H1 (cell line): ENCODE data around the gene TRABD. TPM values are rescaled to one million over a fixed set of nuclear protein-coding genes. Genes with fewer than 3 reads are reported as not detected.

ENCODE experiments used
- CTCF ChIA-PET: fragments of 300-600 bp; sonication (Branson Sonifier 250); formaldehyde crosslinking; loops from one replicate; lab custom pipeline; 2021; ENCODE audit not compliant: partially characterized antibody; lab: Charles Lee
- POLR2A ChIA-PET: fragments of 300-600 bp; sonication (Branson Sonifier 250); formaldehyde crosslinking; loops from one replicate; lab custom pipeline; 2021; ENCODE audit warnings: inconsistent platforms; ENCODE audit not compliant: partially characterized antibody; lab: Charles Lee
- DNase-seq, 2 experiments: peaks; one replicate each; pipeline versions ENCODE4 v3.0.0 to v3.0.0-alpha.2; 2010 to 2022; ENCODE audit warnings: low spot score in 2 of 2, low read depth in 1 of 2, mixed read lengths in 1 of 2
- FAIRE-seq: peaks from 2 replicates; lab custom pipeline; 2011; peaks lifted over from hg19 to GRCh38; lab: Jason Lieb, UNC
- H2AFZ ChIP-seq: 2 replicates; pipeline ENCODE4 v1.8.1; 2012; ENCODE audit warnings: low read length, inconsistent platforms
- H2AK5ac ChIP-seq: 2 replicates; pipeline ENCODE4 v1.6.1; 2013; ENCODE audit warnings: low read depth, low read length
- H2BK120ac ChIP-seq: replicated peaks from 2 replicates; pipeline ENCODE3; 2013; ENCODE audit warnings: low read depth, low read length, inconsistent platforms
- H2BK12ac ChIP-seq: 2 replicates; pipeline ENCODE4 v1.6.1; 2013; ENCODE audit warnings: low read depth, low read length
- H2BK15ac ChIP-seq: 2 replicates; pipeline ENCODE4 v1.6.1; 2013; ENCODE audit warnings: low read length
- H2BK20ac ChIP-seq: 2 replicates; pipeline ENCODE4 v1.6.1; 2013; ENCODE audit warnings: low read length
- H2BK5ac ChIP-seq: 2 replicates; pipeline ENCODE4 v1.6.1; 2013; ENCODE audit warnings: low read depth, low read length
- H3K14ac ChIP-seq: 2 replicates; pipeline ENCODE4 v1.6.1; 2013; ENCODE audit warnings: inconsistent platforms; ENCODE audit not compliant: insufficient read length
- H3K18ac ChIP-seq: 2 replicates; pipeline ENCODE4 v1.6.1; 2013; ENCODE audit warnings: low read length; ENCODE audit errors: extremely low read depth
- H3K23ac ChIP-seq: 2 replicates; pipeline ENCODE4 v1.6.1; 2013; ENCODE audit warnings: inconsistent platforms; ENCODE audit not compliant: insufficient read length
- H3K23me2 ChIP-seq: 2 replicates; pipeline ENCODE4 v1.6.1; 2013; ENCODE audit warnings: low read depth, low read length
- H3K27ac ChIP-seq: 2 replicates; pipeline ENCODE4 v1.6.1; 2011; ENCODE audit warnings: low read depth, low read length, inconsistent platforms
- H3K27me3 ChIP-seq, 4 experiments: replicated peaks in 1 of 4; 1 replicate in 1 of 4; 2 replicates in 3 of 4; pipeline versions ENCODE4 v1.6.1 to v1.8.1; 2011 to 2013; ENCODE audit warnings: low read length in 3 of 4, mild to moderate bottlenecking in 3 of 4, inconsistent platforms in 2 of 4, mixed read lengths in 2 of 4, moderate library complexity in 1 of 4; ENCODE audit not compliant: control insufficient read depth in 3 of 4, insufficient read depth in 3 of 4; ENCODE audit errors: extremely low read depth in 1 of 4
- H3K36me3 ChIP-seq, 4 experiments: 2 replicates each; pipeline versions ENCODE4 v1.6.1 to v1.8.1; 2011 to 2013; ENCODE audit warnings: mild to moderate bottlenecking in 4 of 4, low read length in 3 of 4, moderate library complexity in 2 of 4, control low read depth in 1 of 4, inconsistent platforms in 1 of 4; ENCODE audit not compliant: insufficient read depth in 4 of 4, control insufficient read depth in 2 of 4
- H3K4ac ChIP-seq: replicated peaks from 2 replicates; pipeline ENCODE3; 2013; ENCODE audit warnings: low read length, low read depth, mixed read lengths, inconsistent platforms; ENCODE audit not compliant: insufficient read length
- H3K4me1 ChIP-seq, 4 experiments: replicated peaks in 1 of 4; 1 replicate in 1 of 4; 2 replicates in 3 of 4; pipeline versions ENCODE4 v1.6.1 to v1.8.1; 2011 to 2013; ENCODE audit warnings: low read length in 3 of 4, inconsistent platforms in 2 of 4, mixed read lengths in 1 of 4; ENCODE audit not compliant: insufficient read depth in 4 of 4, control insufficient read depth in 3 of 4
- H3K4me2 ChIP-seq, 2 experiments: 2 replicates each; pipeline versions ENCODE4 v1.6.1 to v1.8.1; 2011 to 2013; ENCODE audit warnings: low read depth in 2 of 2, low read length in 2 of 2, control low read depth in 1 of 2, inconsistent platforms in 1 of 2, mild to moderate bottlenecking in 1 of 2; ENCODE audit not compliant: insufficient read depth in 1 of 2
- H3K4me3 ChIP-seq, 4 experiments: fragments of 200-600, 300-600 bp in 1 of 4; sonication (generic), shearing (Covaris generic), sonication (Bioruptor Twin) in 1 of 4; 2 replicates each; pipeline versions ENCODE4 v1.5.1 to v1.8.1; 2011 to 2016; ENCODE audit warnings: low read length in 4 of 4, low read depth in 3 of 4, control low read depth in 2 of 4, inconsistent platforms in 2 of 4, mild to moderate bottlenecking in 2 of 4, mixed read lengths in 1 of 4, moderate library complexity in 1 of 4; ENCODE audit not compliant: insufficient read depth in 2 of 4; ENCODE audit errors: extremely low read depth in 1 of 4
- H3K56ac ChIP-seq: replicated peaks from 2 replicates; pipeline ENCODE3; 2013; ENCODE audit warnings: low read depth, mild to moderate bottlenecking, mixed read lengths, low read length, inconsistent platforms; ENCODE audit not compliant: insufficient read length
- H3K79me1 ChIP-seq: 2 replicates; pipeline ENCODE4 v1.6.1; 2013; ENCODE audit warnings: low read depth, low read length, control low read depth
- H3K79me2 ChIP-seq, 2 experiments: 2 replicates each; pipeline versions ENCODE4 v1.6.1 to v1.8.1; 2012 to 2013; ENCODE audit warnings: low read length in 2 of 2, mild to moderate bottlenecking in 2 of 2, inconsistent platforms in 1 of 2; ENCODE audit not compliant: insufficient read depth in 2 of 2, control insufficient read depth in 1 of 2
- H3K9ac ChIP-seq, 4 experiments: replicated peaks in 1 of 4; 1 replicate in 1 of 4; 2 replicates in 3 of 4; pipeline versions ENCODE4 v1.6.1 to v1.8.1; 2011 to 2013; ENCODE audit warnings: low read depth in 3 of 4, low read length in 3 of 4, control low read depth in 2 of 4, mild to moderate bottlenecking in 2 of 4, moderate library complexity in 2 of 4, inconsistent platforms in 1 of 4; ENCODE audit errors: extremely low read depth in 1 of 4
- H3K9me3 ChIP-seq, 2 experiments: 2 replicates each; pipeline versions ENCODE4 v1.6.1 to v1.8.1; 2012 to 2013; ENCODE audit warnings: mild to moderate bottlenecking in 2 of 2, moderate library complexity in 2 of 2, control low read depth in 1 of 2, inconsistent platforms in 1 of 2, low read depth in 1 of 2, low read length in 1 of 2, mixed read lengths in 1 of 2; ENCODE audit not compliant: insufficient read depth in 2 of 2
- H4K20me1 ChIP-seq, 2 experiments: replicated peaks in 1 of 2; 2 replicates each; pipeline versions ENCODE3 to v1.8.1; 2011 to 2013; ENCODE audit warnings: inconsistent platforms in 2 of 2, low read length in 2 of 2, mild to moderate bottlenecking in 1 of 2; ENCODE audit not compliant: insufficient read depth in 2 of 2, control insufficient read depth in 1 of 2
- H4K5ac ChIP-seq: 2 replicates; pipeline ENCODE4 v1.6.1; 2013; ENCODE audit warnings: low read length, low read depth, mixed read lengths, inconsistent platforms; ENCODE audit not compliant: insufficient read length
- H4K8ac ChIP-seq: 2 replicates; pipeline ENCODE4 v1.8.0; 2013; ENCODE audit warnings: mild to moderate bottlenecking, moderate library complexity, low read length, inconsistent platforms; ENCODE audit not compliant: insufficient read depth; ENCODE audit errors: extremely low read depth
- H4K91ac ChIP-seq: replicated peaks from 2 replicates; pipeline ENCODE3; 2013; ENCODE audit warnings: low read length, mixed read lengths, inconsistent platforms; ENCODE audit not compliant: insufficient read length
- ASH2L ChIP-seq: fragments of 200-600, 300-600 bp; sonication (generic); IDR thresholded peaks from one replicate; pipeline ENCODE4 v1.7.1; 2017; ENCODE audit warnings: low read length
- CTBP2 ChIP-seq: IDR thresholded peaks from 2 replicates; pipeline ENCODE4 v1.7.0; 2011; ENCODE audit warnings: borderline replicate concordance, mild to moderate bottlenecking, moderate library complexity, mixed read lengths, low read length; ENCODE audit not compliant: insufficient read depth, insufficient read length
- POLR2A ChIP-seq, 2 experiments: IDR thresholded peaks; 1 replicate in 1 of 2; 2 replicates in 1 of 2; pipeline ENCODE4 v1.6.1; 2011; ENCODE audit warnings: low read depth in 2 of 2, low read length in 2 of 2, mild to moderate bottlenecking in 2 of 2; ENCODE audit errors: control extremely low read depth in 1 of 2
- POLR2AphosphoS5 ChIP-seq: IDR thresholded peaks from 2 replicates; pipeline ENCODE4 v1.6.1; 2011; ENCODE audit warnings: low read depth, low read length
- SIN3A ChIP-seq, 2 experiments: IDR thresholded peaks in 1 of 2; conservative IDR thresholded peaks in 1 of 2; 2 replicates each; pipeline ENCODE4 v1.6.1; 2011 to 2012; ENCODE audit warnings: low read length in 2 of 2, improper control_type of control experiment in 1 of 2, low read depth in 1 of 2, mild to moderate bottlenecking in 1 of 2
- SRF ChIP-seq: IDR thresholded peaks from 2 replicates; pipeline ENCODE4 v1.6.1; 2011; ENCODE audit warnings: mild to moderate bottlenecking, low read depth, low read length, moderate library complexity
- WGBS, 2 experiments: shearing (Covaris generic) in 1 of 2; methylation state at CpG; one replicate each; pipeline versions ENCODE4 v1.1.6 to v1.1.7; 2013 to 2015; ENCODE audit warnings: low lambda C conversion rate in 2 of 2, mixed read lengths in 2 of 2, inconsistent platforms in 1 of 2, low coverage in 1 of 2, missing lambda C conversion rate in 1 of 2; ENCODE audit not compliant: insufficient replicate concordance in 2 of 2, insufficient coverage in 1 of 2, insufficient read length in 1 of 2; ENCODE audit errors: extremely low coverage in 1 of 2, missing lambda C conversion rate in 1 of 2; 5-methylcytosine and 5-hydroxymethylcytosine counted together
- polyA plus RNA-seq, 7 experiments: library from polyadenylated mRNA; depleted of rRNA in 3 of 7; stranded (reverse) in 5 of 7; unstranded in 2 of 7; fragments of >200 nt in 5 of 7; fragments of 200-250 nt in 2 of 7; gene quantifications; 1 replicate in 5 of 7; 2 replicates in 1 of 7; 4 replicates in 1 of 7; pipeline versions ENCODE4 v1.2.1 to v1.2.3, GENCODE V29; 2011 to 2013; ENCODE audit warnings: missing spikeins in 2 of 7, mixed read lengths in 2 of 7
- total RNA-seq: library from RNA; stranded (reverse); fragmentation: NEBNext Ultra II Directional; extraction: Animal tissue kit (Norgen Biotek cat#: 25700); gene quantifications from 2 replicates; pipeline ENCODE4 v1.2.1, GENCODE V29; 2021
- TF ChIP-seq, protein P1 (sequence below): IDR thresholded peaks from 2 replicates; pipeline ENCODE4 v1.6.1; 2012; ENCODE audit warnings: inconsistent platforms
- TF ChIP-seq, protein P2 (sequence below), 3 experiments: IDR thresholded peaks; 1 replicate in 2 of 3; 2 replicates in 1 of 3; pipeline versions ENCODE4 v1.5.1 to v1.6.1; 2011; ENCODE audit warnings: low read length in 3 of 3, mild to moderate bottlenecking in 3 of 3, inconsistent platforms in 2 of 3, low read depth in 1 of 3, moderate library complexity in 1 of 3; ENCODE audit not compliant: insufficient read depth in 1 of 3; ENCODE audit errors: control extremely low read depth in 1 of 3

Gene TRABD
- total and polyA plus RNA-seq, 2 of the 8 experiments (the other 6 are each of a cell fraction or from before 2014, with no cell fraction given) = 44.2 to 57.5 TPM

DNA sequence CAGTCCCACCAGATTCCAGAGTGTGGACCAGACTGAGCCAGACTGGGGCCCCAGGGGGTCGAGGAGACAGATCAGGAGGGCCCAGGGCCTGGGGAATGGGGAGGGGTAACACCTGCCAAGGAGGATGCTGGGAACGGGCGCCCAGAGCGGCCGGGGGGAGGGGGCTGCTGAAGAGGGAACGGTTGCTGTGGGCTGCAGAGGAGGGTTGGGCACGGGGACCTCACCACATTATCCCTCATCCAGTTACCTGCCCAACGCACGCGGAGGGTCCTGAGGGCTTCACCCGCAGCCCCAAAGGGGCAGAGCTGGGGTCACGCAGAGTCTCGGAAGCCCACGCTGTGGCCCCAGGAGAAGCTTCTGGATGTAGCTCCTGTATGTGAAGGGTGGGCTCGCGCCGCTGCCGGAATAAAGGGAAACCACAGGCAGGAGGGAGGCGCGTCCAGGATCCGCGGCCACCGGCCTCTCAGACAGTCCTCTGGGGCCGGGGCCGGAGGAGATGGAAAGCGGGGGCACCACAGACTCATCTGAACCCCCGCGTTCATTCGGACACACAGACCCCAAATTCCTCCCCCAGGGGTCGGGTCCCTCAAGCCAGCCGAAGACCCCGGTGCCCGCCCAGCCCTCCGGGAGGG is 14.2 kb downstream of the TRABD start:
- peak overlapping the region; percentile 28 for H4K8ac ChIP-seq
- no peak overlapping the region for H3K4ac ChIP-seq
- H3K36me3 ChIP-seq = peaks cover 2 to 24% (median 8%) of the 10 kb centered on the region in 4 experiments; a peak in 6 of 8 replicates
- H2BK20ac ChIP-seq = no peak overlapping the region
- H3K4me2 ChIP-seq = peak overlapping the region; percentile 63 to 80
- DNase-seq (peak in 1 of 2 experiments; percentile 79), FAIRE-seq (no peak)
- no peak overlapping the region for H2BK12ac ChIP-seq
- H3K79me2 ChIP-seq = peaks cover 0 to 11% of the 10 kb centered on the region in 2 experiments; a peak in 1 of 4 replicates
- H3K79me1 ChIP-seq = no peaks in the 10 kb centered on the region; the same call in 1 of the 2 replicates
- no peak overlapping the region for H3K27ac ChIP-seq
- H3K23me2 ChIP-seq = peaks cover 13% of the 10 kb centered on the region; the same call in 1 of the 2 replicates
- no peaks in the 10 kb centered on the region for H3K9me3 ChIP-seq
- H3K4me1 ChIP-seq = peaks cover 0 to 7% (median 5%) of the 10 kb centered on the region in 4 experiments; a peak in 6 of 7 replicates
- H4K20me1 ChIP-seq = peaks cover 0 to 16% of the 10 kb centered on the region in 2 experiments
- H2BK120ac ChIP-seq = no peak overlapping the region
- H4K91ac ChIP-seq = no peak overlapping the region
- no peak overlapping the region for H4K5ac ChIP-seq
- POLR2A ChIA-PET = interaction anchor here (0.6 to 1.5 kb wide), 2 partner anchors 9 to 83 kb away, joined by 3 to 4 read pairs; no protein-coding TSS in a partner anchor
- H3K23ac ChIP-seq = no peak overlapping the region
- H3K9ac ChIP-seq = peak overlapping the region in 1 of 4 experiments; percentile 37; a peak in 2 of 7 replicates
- H3K27me3 ChIP-seq = no peaks in the 10 kb centered on the region
- no peak overlapping the region for H2AK5ac ChIP-seq
- CTCF ChIA-PET = interaction anchor here (0.6 kb wide), 2 partner anchors 86 to 346 kb away, joined by 3 read pairs; partner anchors contain the start of gene KLHDC7B
- peak overlapping the region; percentile 36; the same call in 1 of the 2 replicates for H2AFZ ChIP-seq
- peak overlapping the region; percentile 41 to 69 (median 64) for H3K4me3 ChIP-seq
- H2BK15ac ChIP-seq = no peak overlapping the region; the same call in 1 of the 2 replicates
- H3K18ac ChIP-seq = peak overlapping the region; percentile 83
- H3K14ac ChIP-seq = no peak overlapping the region
- peak overlapping the region; percentile 24; the same call in 1 of the 2 replicates for H2BK5ac ChIP-seq
- H3K56ac ChIP-seq = no peak overlapping the region
- WGBS, 2 experiments = 10% methylated on average over 17 of the region's 34 CpGs; no CpG with 5 or more reads in 1 of the 2 experiments
- TF ChIP-seq CTBP2 = peak; percentile 18
- peak; percentile 43 for TF ChIP-seq ASH2L
- TF ChIP-seq POLR2AphosphoS5 = 0 out of 2 replicates have a peak, but pooled peaks have one; percentile 35
- no peak for TF ChIP-seq SRF
- TF ChIP-seq SIN3A (conservative IDR thresholded peaks at IDR 0.05 in 1 of 2, IDR thresholded peaks at IDR 0.05 in 1 of 2; ENCODE audit: low read depth in 1 of 2, low read length in 2 of 2) = peak in 1 of 2 experiments; percentile 51; a peak in 1 of 4 replicates
- TF ChIP-seq, protein P1, sequence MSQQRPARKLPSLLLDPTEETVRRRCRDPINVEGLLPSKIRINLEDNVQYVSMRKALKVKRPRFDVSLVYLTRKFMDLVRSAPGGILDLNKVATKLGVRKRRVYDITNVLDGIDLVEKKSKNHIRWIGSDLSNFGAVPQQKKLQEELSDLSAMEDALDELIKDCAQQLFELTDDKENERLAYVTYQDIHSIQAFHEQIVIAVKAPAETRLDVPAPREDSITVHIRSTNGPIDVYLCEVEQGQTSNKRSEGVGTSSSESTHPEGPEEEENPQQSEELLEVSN = peak; percentile 47; the same call in 1 of the 2 replicates
- TF ChIP-seq, protein P2, sequence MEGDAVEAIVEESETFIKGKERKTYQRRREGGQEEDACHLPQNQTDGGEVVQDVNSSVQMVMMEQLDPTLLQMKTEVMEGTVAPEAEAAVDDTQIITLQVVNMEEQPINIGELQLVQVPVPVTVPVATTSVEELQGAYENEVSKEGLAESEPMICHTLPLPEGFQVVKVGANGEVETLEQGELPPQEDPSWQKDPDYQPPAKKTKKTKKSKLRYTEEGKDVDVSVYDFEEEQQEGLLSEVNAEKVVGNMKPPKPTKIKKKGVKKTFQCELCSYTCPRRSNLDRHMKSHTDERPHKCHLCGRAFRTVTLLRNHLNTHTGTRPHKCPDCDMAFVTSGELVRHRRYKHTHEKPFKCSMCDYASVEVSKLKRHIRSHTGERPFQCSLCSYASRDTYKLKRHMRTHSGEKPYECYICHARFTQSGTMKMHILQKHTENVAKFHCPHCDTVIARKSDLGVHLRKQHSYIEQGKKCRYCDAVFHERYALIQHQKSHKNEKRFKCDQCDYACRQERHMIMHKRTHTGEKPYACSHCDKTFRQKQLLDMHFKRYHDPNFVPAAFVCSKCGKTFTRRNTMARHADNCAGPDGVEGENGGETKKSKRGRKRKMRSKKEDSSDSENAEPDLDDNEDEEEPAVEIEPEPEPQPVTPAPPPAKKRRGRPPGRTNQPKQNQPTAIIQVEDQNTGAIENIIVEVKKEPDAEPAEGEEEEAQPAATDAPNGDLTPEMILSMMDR (IDR thresholded peaks at IDR 0.05; ENCODE audit: control extremely low read depth in 1 of 3, insufficient read depth in 1 of 3, low read depth in 1 of 3, low read length in 3 of 3) = no peak
- TF ChIP-seq POLR2A (IDR thresholded peaks at IDR 0.05; ENCODE audit: control extremely low read depth in 1 of 2, low read depth in 2 of 2, low read length in 2 of 2) = peak in 1 of 2 experiments; percentile 44; a peak in 1 of 3 replicates
